SK-N-SH (cell line): ENCODE measurements around the gene NRG3.

ENCODE experiments used
- CTCF ChIP-seq: fragments of 200-600 bp; sonication (generic); IDR thresholded peaks from 2 replicates; pipeline ENCODE4 v1.6.1; 2017; ENCODE audit warnings: antibody characterized with exemption, mild to moderate bottlenecking, moderate library complexity
- GABPA ChIP-seq: IDR thresholded peaks from 2 replicates; pipeline ENCODE4 v1.4.0; 2012; ENCODE audit warnings: low read depth, mild to moderate bottlenecking
- TAF1 ChIP-seq: IDR thresholded peaks from 2 replicates; pipeline ENCODE4 v1.6.1; 2012; ENCODE audit warnings: low read depth, mild to moderate bottlenecking, low read length, moderate library complexity, borderline replicate concordance
- TCF12 ChIP-seq: IDR thresholded peaks from 2 replicates; pipeline ENCODE4 v1.4.0; 2012
- USF2 ChIP-seq: fragments of 150-350 bp; IDR thresholded peaks from 2 replicates; pipeline ENCODE4 v1.6.1; 2017; ENCODE audit warnings: antibody characterized with exemption, low read length, low read depth, borderline replicate concordance

GRCh38 chr10:82211346-82211745 is 336.4 kb downstream of the NRG3 start:
- TF ChIP-seq GABPA (no peak), CTCF (no peak), TCF12 (peak; percentile 35), USF2 (no peak), TAF1 (no peak)
